SIG-M5 (cell line): ENCODE data around the gene MB.
"Not testable (repeated sequence)": the region's sequence is repeated elsewhere in the genome, so short reads cannot be mapped to it uniquely, and the experiment has no call there.

Experiments
- DNase-seq: peaks from one replicate; lab custom pipeline; 2025; lab: John Stamatoyannopoulos, UW

MB gene

GRCh38 chr22:35617137-35617755 is at the start of gene MB:
Gene MB (minus strand): TSS chr22:35617329. CDS start chr22:35617257, 72 bp downstream.
- no peak for DNase-seq

GRCh38 chr22:35666699-35667098 is 49.6 kb upstream of the MB start:
- DNase-seq, result not testable (repeated sequence)

GRCh38 chr22:35664955-35665587 is 47.9 kb upstream of the MB start:
- DNase-seq, result no peak

- DNase-seq, result no peak
These were observed 46.2 kb upstream of the MB start for GRCh38 chr22:35663371-35663770.

- DNase-seq, result no peak
These were observed 45.8 kb upstream of the MB start for GRCh38 chr22:35662914-35663313.

- no peak for DNase-seq
These were observed 44.3 kb upstream of the MB start for GRCh38 chr22:35661464-35661863.

- no peak for DNase-seq
These were observed 43.4 kb upstream of the MB start for GRCh38 chr22:35660291-35661127.

- no peak for DNase-seq
These were observed 40.6 kb upstream of the MB start for GRCh38 chr22:35657571-35658312.

- no peak for DNase-seq
These were observed 39.2 kb upstream of the MB start for GRCh38 chr22:35656284-35656752.

GRCh38 chr22:35653824-35654223 is 36.7 kb upstream of the MB start:
- no peak for DNase-seq

- DNase-seq, result no peak
These were observed 34.0 kb upstream of the MB start for GRCh38 chr22:35651085-35651484.

GRCh38 chr22:35649636-35650250 is 32.6 kb upstream of the MB start:
- DNase-seq, result no peak

- no peak for DNase-seq
These were observed 32.0 kb upstream of the MB start for GRCh38 chr22:35649026-35649553.

GRCh38 chr22:35648066-35649025 is 31.2 kb upstream of the MB start, which contains the start of gene APOL6:
Gene APOL6 (plus strand): TSS chr22:35648446. CDS start chr22:35656426, 7,980 bp downstream.
- DNase-seq, result no peak

GRCh38 chr22:35645646-35646045 is 28.5 kb upstream of the MB start:
- DNase-seq, result no peak

- DNase-seq, result no peak
These were observed 26.9 kb upstream of the MB start for GRCh38 chr22:35643991-35644390.

GRCh38 chr22:35642305-35642741 is 25.2 kb upstream of the MB start:
- no peak for DNase-seq

GRCh38 chr22:35641494-35642120 is 24.5 kb upstream of the MB start:
- no peak for DNase-seq

GRCh38 chr22:35638410-35638809 is 21.3 kb upstream of the MB start:
- no peak for DNase-seq

GRCh38 chr22:35638001-35638400 is 20.9 kb upstream of the MB start:
- DNase-seq, result no peak
